NCI-H1417 (cell line): Measurements from ENCODE around the gene SIX6.
"Not testable (repeated sequence)": the region's sequence is repeated elsewhere in the genome, so short reads cannot be mapped to it uniquely, and the experiment has no call there.

ENCODE experiments used
- DNase-seq, 3 experiments: peaks; one replicate each; lab custom pipeline; 2025; lab: John Stamatoyannopoulos, UW

The SIX6 gene

DNA sequence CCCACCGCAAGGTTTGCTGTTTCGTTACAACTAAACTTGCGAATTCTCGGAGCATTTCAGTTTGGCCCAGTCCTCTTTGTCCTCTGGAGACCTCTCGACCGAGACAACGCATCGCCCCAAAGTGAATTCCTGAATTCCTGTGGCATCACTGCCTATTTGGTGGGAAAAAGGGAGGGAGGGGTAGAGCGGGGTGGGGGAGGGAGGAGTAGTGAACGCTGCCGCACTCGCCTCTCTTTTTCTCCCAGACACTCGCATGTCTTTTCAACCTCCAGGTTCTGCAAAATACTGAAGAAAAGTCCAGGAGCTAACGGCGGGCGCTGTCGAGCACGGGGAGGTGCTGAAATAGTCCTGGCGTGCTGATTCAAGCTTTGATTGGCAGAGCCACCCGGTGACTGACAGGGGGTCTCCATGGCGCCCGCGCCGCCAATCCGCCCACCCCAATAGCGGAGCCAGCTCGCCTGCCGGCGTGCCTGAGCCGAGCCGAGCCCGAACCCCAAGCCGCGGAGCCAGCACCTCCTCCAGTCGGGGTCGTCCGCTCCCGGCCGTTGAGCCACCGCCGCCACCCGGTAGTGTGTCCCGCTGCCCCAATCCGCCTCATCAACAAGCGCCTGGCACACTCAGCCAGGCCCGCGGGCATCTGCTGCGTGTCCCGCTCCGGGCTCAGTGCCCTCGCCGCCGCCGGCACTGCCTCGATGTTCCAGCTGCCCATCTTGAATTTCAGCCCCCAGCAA, at the start of gene SIX6:
Gene SIX6, plus strand, starts transcription at position 440 of the 731 bp plus-strand sequence. Its CDS starts 253 bp downstream, at position 693.
- DNase-seq = peak; percentile 23 to 82 (median 76)

- DNase-seq = not testable (repeated sequence)
These were observed 28.7 kb upstream of the SIX6 start for GRCh38 chr14:60480248-60480647.

DNA sequence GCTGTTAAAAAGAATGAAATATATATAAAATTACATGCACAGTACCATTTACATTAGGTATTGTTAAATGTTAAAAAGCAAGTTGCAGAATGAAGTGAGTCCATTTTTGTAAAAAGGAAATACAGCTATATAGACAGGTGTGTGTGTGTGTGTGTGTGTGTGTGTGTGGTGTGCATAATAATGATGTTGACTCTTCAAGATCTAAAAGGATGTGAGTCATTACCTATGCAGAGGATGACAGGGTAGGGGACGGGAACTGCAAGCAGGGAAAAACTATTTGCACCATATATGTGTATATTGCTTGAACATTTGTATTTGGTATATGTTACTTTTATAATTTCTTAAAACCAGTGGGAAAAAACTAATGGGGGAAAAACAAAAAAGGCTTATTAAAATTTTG, 26.2 kb upstream of the SIX6 start:
- DNase-seq = peak in 1 of 3 experiments; percentile 21

GRCh38 chr14:60485057-60485597, 23.8 kb upstream of the SIX6 start:
- no peak for DNase-seq

GRCh38 chr14:60485598-60486251, 23.2 kb upstream of the SIX6 start, which contains the start of gene C14orf39:
Gene C14orf39 (minus strand): TSS chr14:60486063. CDS start chr14:60485078, 985 bp downstream.
- DNase-seq = peak in 1 of 3 experiments; percentile 68

DNA sequence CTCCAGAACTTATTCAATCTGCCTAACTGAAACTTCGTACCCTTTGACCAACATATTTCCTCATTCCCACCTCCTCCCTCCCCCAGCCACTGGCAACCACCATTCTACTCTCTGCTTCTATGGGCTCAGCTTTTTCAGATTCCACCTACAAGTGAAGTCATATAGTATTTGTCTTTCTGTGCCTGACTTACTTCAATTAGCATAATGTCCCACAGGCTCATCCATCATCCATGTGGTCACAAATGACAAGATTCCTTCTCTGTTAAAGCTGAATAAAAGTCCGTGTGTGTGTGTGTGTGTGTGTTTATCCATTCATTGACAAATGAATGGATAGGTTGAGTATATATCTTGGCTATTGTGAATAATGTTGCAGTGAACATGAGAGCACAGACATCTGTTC, 21.7 kb upstream of the SIX6 start:
- DNase-seq = peak; percentile 16 to 92 (median 49)

DNA sequence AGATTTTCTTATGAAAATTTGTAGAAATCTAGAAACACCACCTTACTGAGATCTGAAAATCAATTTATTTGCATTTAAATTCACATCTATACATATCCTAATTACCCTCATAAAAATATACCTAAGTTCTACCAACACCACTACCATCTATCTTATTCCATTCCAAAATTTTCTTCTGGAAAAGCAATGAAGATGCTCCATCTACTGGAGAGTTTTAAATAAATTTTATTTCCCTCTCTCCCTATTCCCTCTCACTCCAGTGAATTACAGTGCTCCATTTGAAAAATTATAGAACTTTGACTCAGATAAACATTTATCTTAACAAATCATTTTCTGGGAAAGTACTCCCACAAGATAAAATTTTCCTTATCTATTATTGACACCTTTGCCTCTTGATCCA, 20.8 kb upstream of the SIX6 start:
- peak in 2 of 3 experiments; percentile 9 to 15 for DNase-seq

- DNase-seq = no peak
These were observed 18.7 kb upstream of the SIX6 start for GRCh38 chr14:60490270-60490669.

DNA sequence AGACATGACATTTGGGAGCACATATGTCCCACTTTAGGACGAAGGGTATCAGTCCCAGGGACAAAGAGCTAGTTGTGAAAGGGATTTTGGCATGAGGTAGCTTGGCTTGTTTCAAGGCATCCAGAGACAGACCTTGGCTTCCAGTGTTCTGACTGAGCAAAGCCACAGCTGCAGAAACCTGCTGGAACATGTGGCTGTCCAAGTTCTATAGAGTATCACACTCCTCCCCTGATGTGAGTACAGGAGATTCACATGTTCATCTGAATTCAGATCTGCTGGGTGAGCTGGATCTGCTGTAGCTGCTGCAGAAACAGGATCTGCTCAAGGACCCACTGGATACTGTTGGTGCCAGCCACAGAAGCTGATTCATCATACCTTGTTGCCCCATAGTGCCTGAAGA, 13.0 kb upstream of the SIX6 start:
- no peak for DNase-seq

DNA sequence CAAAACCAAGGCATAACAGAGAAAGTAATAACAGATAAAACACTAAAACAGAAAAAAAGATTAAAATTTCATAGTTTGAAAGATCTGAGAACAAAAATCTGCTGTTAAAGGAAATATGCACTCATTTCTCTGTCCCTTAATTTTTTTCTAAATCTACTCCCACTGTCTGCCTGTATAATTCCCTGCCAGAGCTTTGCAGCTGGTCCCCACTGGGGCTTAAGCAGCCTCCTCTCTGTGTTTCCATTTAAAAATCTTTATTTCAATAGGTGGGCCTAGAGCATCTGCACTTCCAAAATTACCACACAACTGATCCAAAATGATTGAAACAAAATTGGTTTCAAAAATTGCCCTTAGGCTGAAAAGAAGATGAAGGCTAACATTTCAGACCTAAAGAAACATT, 6.4 kb upstream of the SIX6 start:
- DNase-seq = no peak

DNA sequence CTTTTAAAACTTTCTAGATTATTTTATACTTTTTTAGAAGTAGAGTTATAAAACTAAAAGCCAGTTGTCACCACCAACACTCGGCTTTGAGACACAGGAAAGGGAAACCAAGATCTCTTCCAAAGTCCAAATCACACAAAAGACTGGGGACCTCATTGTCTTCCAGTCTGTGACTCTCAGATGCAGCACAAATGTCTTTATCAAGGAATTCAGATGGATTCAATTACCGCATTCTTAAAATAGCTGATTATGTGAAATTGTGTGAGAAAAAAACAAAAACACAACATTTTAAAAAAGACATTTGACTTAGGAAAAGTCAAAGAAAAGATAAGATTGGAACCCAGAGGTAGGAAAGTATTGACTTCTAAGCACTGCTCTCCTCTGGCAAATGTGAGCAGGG, 3.5 kb upstream of the SIX6 start:
- DNase-seq = no peak

DNA sequence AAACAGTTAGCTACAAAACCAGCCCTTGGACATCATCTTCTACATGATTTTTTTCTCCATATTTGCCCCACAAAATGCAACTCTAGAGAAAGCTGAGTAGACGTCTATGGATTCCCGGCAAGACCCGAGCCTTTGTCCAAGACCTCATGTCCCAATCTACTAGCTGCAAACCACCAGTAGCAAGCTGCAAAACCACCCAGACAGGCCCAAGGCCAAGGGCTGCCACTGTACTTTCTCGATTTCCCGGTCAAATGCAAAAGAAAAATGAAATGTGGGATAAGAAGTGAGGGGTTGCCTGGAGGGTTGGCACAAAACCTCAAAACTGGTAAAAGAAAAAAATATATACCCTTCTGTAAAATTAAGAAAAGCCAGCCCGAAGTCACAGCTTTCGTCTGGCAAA, 2.9 kb upstream of the SIX6 start:
- no peak for DNase-seq

DNA sequence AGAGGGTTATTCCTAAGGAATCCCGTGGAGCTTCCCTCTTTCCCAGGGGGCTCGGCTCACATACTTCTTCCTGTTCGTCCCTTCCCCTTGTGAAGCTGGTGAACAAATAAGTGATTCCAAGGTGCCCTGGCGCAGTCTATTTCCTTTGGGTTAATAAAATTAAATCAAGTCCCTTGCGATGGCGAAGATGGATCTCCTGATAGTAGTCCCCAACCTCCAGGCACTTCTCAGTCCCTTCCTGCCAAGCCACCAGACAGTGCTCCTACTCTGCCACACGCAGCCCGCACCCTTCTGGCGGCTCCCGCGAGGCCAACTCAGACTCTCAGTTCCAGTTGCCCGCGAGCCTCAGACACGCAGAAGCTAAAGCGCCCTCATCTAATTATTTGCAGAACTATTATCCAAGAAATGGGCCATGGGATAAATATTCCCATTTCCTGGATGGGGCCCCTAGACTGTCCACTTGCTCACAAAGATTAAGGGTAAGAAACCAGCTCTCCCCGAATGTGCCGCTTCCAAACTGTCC, 2.4 kb upstream of the SIX6 start:
- no peak for DNase-seq

- no peak for DNase-seq
These were observed 1.7 kb upstream of the SIX6 start for GRCh38 chr14:60506985-60507829.

DNA sequence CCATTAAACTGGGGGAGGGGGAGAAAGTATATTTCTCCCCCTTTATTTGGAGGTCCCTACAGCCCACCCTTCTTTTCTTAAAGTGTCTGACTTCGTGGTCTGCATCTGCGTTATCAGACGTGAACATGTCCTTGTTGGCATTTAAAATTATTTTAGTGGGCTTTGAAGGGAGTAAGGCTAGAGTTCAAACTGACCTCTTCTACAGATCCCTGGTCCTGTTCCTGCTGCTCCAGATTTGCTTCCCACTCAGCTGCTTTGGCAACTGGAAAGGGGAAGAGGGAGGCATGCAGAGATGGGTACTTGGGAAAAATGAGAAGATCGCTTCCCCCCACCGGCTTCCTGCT, 611 bp upstream of the SIX6 start:
- no peak for DNase-seq

- DNase-seq = peak in 2 of 3 experiments; percentile 76 to 82
These were observed 700 bp downstream of the SIX6 start for GRCh38 chr14:60509438-60510253.

DNA sequence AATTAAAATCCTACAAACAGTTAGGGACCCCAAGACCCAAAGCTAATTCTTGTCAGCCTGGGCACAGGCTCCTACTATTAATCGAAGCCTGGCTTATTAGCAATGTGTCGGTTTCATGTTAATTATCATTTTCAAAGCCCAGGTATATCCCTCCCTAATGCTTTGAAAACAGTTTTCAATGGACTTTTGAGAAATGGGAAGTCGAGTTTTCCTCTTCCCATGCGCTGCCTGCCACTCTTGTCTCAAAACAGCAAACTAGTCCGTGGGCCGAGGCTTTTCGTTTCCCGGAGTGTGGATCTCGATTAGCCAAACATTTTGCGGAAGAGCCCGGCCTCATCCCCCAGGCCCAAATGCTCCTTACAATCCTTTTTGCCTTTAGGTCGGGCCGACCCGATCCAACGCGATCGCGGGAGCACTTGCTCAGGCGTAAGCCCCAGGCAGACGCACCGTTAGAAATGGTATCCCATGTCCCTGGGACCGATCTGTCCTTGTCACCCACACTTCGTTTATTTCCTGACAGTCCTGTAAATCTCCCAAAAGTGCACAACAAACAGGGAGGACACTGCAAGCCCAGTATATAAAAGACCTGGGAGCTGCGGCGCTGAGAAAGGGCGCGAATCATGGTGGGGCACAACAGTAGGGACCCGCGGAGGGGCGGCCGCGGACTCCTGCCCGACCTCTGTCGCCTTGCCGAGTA, 1.5 kb downstream of the SIX6 start:
- no peak for DNase-seq

DNA sequence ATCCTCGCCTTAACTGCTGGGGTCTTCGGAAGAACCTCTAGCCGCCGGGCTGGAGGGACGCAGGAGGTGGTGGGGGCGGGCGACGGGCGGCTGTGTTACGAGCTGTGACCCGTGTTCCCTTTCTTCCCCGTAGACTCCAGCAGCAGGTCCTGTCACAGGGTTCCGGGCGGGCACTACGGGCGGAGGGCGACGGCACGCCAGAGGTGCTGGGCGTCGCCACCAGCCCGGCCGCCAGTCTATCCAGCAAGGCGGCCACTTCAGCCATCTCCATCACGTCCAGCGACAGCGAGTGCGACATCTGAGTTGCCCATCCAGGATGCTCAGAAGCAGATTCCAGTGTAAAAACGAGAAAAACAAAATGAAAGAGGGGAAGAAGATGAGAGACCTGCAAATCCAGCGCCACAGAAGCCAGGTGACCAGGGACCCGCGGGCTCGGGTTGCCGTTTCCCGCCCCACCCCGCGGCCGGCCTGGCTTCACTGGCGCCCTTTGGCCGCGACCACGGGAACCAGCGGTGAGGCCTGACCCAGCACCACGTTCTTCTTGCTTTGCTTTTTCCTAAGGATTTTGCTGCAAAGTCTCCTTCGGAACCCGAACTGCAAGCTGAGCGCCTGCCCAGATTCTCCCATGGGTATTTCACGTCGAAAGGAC, 2.1 kb downstream of the SIX6 start:
- no peak for DNase-seq

GRCh38 chr14:60512126-60512525, 3.2 kb downstream of the SIX6 start:
- peak in 1 of 3 experiments; percentile 25 for DNase-seq

DNA sequence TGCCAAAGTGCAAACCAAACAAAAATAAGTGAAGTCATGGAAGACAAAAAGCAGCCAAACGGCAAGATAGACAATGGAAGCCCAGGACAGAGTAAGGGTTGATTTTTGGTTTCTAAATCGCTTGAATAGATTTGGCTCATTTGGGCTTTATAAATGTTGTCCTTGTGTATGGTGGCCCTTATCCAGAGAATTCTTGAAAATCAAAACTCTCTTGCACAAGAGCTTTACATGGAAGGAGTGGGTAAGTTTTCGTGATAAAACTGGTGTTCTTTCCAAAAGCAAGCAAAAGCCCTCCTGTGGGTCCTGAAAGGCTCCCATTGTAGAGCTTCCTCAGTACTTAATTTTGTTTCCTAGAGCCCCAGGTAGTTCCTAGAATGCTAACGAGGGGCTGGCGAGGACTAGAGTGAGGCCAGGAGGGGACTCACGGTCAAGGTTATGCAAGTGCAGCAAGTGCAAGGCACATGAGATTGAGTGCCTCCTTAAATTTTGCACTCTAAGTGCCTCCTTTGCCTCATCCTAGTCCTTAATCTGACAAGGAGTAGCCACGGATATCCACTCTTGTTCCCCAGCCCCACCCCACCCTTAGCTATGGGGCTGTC, 4.1 kb downstream of the SIX6 start:
- no peak for DNase-seq
